Left forelimb (tissue), 1 donor: ENCODE results near the gene FOXA2.
"Not testable (repeated sequence)": the region's sequence is repeated elsewhere in the genome, so short reads cannot be mapped to it uniquely, and the experiment has no call there.

Source experiments
- DNase-seq: peaks from one replicate; pipeline ENCODE4 v3.0.0-alpha.2; 2018; ENCODE audit warnings: low spot score

Gene FOXA2

DNA sequence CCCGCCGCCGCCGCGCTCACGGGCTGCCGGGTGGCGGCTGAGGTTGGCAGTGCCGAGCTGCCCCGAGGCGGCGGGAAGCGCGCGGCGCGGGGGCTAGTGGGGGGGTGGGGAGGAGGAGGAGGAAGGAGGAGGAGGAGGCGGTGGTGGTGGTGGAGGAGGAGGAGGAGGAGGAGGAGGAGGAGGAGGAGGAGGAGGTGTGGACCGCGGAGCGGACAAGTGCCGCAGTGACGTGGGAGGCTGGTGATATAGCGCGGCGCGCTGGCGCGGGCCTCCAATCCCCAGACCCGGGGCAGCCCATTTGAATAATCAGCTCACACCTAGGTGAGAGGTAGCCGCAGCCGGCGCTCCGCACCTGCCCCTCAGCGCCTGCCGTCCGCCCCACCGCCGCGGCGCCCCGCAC lies at the start of gene FOXA2:
FOXA2 (minus strand) TSS at position 51 of the 400 bp plus-strand sequence. CDS start 294 bp downstream, outside the sequence.
- DNase-seq: no peak

- no peak for DNase-seq
Measured at GRCh38 chr20:22630701-22631100, 46.3 kb upstream of the FOXA2 start.

- no peak for DNase-seq
Measured at GRCh38 chr20:22629927-22630326, 45.6 kb upstream of the FOXA2 start.

DNA sequence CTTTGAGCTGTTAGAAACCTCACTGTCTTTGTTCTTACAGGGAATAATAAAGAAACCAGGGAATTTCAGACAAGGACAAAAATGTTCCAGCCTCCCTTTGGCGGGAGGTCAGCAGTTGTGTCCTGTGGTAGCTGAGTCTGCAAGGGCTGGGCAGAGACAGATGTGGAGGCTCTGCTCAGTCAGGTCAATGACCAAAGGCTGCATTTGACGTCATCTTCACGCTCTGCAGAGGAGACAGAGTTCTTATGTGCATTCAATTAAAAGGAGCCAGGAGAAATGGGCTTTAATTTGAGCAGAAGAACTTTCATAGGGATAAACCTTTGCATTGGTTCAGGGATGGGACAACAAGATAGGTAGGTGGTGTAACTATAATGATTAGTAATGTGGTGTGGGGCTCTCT lies 45.1 kb upstream of the FOXA2 start:
- DNase-seq: no peak

- DNase-seq: no peak
Measured at GRCh38 chr20:22626496-22626895, 42.1 kb upstream of the FOXA2 start.

DNA sequence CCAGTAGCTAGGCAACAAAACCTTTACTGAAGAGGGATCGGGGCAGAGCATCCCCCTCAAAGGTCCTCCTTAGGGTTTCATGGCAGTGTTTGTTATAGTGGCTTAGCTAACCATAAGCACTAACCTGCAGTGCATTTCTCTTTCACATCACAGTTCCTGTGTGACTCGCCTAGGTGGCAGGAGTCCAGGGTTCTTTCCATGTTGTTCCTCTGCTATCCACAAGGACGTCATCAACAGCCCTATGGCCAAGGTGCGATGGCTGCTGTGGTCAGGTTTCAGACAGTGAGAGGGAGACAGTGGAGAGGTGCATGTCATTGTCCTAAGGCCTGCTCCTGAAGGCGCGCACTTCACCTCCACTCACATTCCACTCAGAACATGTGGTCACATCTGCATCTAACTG lies 38.8 kb upstream of the FOXA2 start:
- DNase-seq: no peak

- DNase-seq: no peak
Measured at GRCh38 chr20:22620342-22620741, 36.0 kb upstream of the FOXA2 start.

DNA sequence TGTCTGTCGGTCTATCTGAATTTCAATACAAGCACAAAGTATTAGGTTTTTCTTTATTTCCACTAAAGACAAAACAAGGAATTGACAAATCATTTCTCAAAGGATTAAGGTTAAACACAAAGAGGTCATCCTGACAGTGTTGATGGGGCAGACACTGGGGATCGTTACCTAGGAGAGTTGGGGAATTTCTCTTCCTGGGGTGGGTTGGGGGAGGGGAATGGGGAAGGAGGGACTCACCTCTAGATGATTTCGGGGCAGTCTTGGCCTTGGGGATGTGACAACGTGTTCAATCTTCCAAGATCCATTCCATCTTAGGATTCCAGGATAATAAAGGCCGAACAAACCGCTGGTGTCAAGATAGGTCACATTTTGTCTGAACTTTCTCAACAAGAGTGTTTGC lies 35.4 kb upstream of the FOXA2 start:
- no peak for DNase-seq

DNA sequence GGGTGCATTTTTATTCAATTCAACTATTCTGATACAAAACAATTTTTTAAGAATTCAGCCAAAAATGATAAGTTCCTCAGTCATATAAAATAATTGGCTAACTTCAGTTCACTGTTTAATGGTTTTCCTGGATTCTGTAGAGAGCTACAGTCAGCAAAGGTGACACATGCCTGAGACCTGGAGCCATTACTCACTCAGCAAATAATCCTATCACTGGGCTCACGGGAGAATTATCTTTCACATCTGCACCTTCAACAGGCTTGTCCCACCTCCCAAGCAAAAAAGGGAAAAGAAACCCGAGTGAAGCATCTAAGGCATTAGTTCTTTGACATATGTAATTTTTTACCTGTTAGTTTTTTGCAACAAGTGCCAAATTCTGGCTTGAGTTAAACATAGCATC lies 34.9 kb upstream of the FOXA2 start:
- DNase-seq: no peak

GRCh38 chr20:22617160-22617559 lies 32.8 kb upstream of the FOXA2 start:
- DNase-seq: no peak

- no peak for DNase-seq
Measured at GRCh38 chr20:22616551-22616950, 32.2 kb upstream of the FOXA2 start.

DNA sequence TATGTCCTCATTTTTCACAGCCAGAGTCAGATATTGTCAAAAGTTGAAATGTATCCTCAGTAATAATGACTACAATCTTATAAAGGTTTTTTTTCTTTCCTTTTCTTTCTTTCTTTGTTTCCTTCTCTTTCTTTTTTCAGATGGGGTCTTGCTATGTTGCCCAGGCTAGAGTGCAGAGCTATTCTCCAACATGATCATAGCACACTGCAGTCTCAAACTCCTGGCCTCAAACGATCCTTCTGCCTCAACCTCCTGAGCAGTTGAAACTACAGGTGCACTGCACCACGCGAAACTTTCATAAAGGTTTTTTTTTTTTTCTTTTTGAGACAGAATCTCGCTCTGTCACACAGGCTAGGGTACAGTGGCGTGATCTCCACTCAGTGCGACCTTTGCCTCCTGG lies 31.1 kb upstream of the FOXA2 start:
- no peak for DNase-seq

DNA sequence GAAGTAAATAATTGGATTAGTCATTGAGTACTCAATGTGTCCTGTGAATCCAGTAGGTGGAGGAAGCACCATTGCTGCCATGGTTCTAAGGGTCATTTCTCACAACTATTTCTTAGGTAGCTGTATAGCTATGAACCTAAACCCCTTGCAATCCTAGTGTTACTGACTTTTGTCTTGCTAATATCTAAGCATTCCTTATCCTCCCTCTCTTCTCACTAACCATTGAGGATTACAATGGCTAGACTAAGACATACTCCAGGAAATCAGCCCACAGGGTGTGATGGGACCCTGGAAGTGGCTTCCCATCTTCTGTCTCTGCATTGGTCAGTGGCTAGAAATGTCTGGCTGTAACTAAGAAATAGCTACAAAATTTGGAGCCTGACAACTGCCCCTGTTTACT lies 27.3 kb upstream of the FOXA2 start:
- no peak for DNase-seq

GRCh38 chr20:22607695-22608094 lies 23.3 kb upstream of the FOXA2 start:
- no peak for DNase-seq

DNA sequence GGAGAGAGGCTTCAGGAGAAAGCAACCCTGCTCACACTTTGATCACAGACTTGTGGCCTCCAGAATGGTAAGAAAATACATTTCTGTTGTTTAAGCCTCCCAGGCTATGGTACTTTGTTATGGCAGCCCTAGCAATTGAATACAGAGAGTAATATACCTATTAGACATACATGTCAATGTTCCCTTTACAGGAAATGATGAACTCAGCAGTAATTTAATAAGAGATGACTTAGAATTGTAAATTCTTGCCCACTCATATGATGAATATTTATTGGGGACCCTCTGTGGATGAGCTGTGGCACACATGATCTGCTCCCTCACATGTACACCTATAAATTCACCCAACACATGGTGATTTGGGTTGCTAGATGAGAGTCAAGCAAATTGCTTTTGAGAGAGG lies 20.4 kb upstream of the FOXA2 start:
- no peak for DNase-seq

GRCh38 chr20:22601361-22602141 lies 17.2 kb upstream of the FOXA2 start:
- DNase-seq: no peak

GRCh38 chr20:22599258-22599657 lies 14.9 kb upstream of the FOXA2 start:
- not testable (repeated sequence) for DNase-seq

DNA sequence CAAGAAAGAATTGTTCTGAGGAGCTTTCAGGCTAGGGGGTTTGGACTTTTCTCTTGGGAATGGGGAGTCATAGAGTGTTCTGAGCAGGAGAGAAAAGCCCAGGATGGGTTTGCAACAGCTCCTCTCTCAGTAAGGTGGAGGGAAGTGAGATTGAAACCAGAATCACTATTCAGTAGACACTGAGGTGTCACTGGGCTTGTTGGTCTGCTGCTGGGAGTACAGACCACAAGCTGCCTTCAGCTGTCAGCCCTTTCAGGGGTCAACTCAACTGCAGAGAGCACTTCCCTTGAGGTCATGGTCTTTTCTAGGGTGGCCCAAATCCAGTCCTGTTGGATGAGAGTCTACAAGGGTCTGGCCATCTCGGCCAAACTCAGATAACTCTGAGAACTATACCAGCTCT lies 12.9 kb upstream of the FOXA2 start:
- no peak for DNase-seq

GRCh38 chr20:22590662-22591061 lies 6.3 kb upstream of the FOXA2 start:
- DNase-seq: no peak

GRCh38 chr20:22586645-22587310 lies 2.4 kb upstream of the FOXA2 start:
- no peak for DNase-seq

- DNase-seq: no peak
Measured at GRCh38 chr20:22585786-22586493, 1.6 kb upstream of the FOXA2 start.

DNA sequence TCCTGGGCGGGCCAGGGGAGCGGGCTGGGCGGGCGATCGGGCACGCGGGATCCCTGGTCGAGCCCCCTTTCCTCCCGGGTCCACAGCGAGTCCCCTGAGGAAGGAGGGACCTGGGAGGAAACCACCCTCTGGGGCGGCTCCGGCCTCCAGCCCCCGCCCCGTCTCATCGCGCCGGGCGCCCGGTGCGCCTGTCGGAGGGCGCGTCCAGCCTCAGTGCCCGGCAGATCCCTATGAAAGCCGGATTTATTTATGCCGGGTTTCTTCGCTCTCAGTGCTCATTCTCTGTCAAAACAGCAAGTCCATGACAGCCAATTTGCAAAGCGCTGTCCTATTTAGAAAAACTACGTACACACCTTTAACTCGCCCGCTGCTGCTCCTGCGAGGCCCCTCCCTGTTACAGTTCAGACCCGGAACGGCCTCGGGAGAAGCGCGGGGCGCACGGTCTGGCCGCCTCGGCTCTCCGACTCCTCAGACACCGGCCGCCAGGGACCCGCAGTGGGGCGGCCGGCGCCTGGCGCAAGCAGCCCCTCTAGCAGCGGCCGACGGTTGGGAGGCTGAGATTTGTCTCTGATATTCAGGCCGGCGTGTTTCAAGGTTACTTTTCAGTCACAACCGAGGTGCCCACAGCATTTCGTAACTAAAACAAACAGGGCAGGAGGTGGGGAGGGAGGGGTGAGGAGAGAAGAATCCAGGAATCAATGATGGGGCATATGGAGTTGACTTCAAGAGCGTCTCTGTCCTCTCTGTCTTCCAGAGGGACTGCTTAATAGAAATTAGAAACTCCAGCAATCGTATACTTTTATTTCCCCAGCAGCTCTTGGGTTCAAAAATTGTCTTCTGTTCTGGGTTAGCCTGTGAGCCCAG lies 782 bp upstream of the FOXA2 start:
- DNase-seq: no peak
